Stimulated activated naive B cell treated with anti-CD40 and anti-IgM and Interleukin-4, amounts not matched to agents 10 μg/mL and 1 μg/mL and 100 μg/mL, for 72 hours (primary cell): ENCODE measurements around the gene HVCN1.

Experiments
- ATAC-seq, 2 donors: fragments of 150-1000 bp; cut with Tn5 transposase; replicated peaks; 2 replicates each; pipeline ENCODE4 v1.10.0; 2021; ENCODE audit warnings: moderate library complexity in 1 of 2
- DNase-seq: peaks from one replicate; pipeline ENCODE4 v3.0.0; 2021
- H3K27ac Mint-ChIP-seq: one replicate; pipeline ENCODE4 v1.8.0; 2022; ENCODE audit warnings: mild to moderate bottlenecking, mixed read lengths
- H3K27me3 Mint-ChIP-seq, 2 donors: one replicate each; pipeline ENCODE4 v1.8.0; 2022; ENCODE audit warnings: mixed read lengths in 2 of 2
- H3K36me3 Mint-ChIP-seq, 2 donors: one replicate each; pipeline ENCODE4 v1.8.0; 2022; ENCODE audit warnings: mixed read lengths in 2 of 2, mild to moderate bottlenecking in 1 of 2
- H3K4me1 Mint-ChIP-seq, 2 donors: one replicate each; pipeline ENCODE4 v1.8.0; 2022; ENCODE audit warnings: mixed read lengths in 2 of 2, mild to moderate bottlenecking in 1 of 2
- H3K4me3 Mint-ChIP-seq, 2 donors: one replicate each; pipeline ENCODE4 v1.8.0; 2022; ENCODE audit warnings: mild to moderate bottlenecking in 2 of 2, mixed read lengths in 2 of 2, moderate library complexity in 1 of 2
- H3K9me3 Mint-ChIP-seq, 2 donors: one replicate each; pipeline ENCODE4 v1.8.0; 2022; ENCODE audit warnings: mixed read lengths in 2 of 2, mild to moderate bottlenecking in 1 of 2

Gene HVCN1

DNA sequence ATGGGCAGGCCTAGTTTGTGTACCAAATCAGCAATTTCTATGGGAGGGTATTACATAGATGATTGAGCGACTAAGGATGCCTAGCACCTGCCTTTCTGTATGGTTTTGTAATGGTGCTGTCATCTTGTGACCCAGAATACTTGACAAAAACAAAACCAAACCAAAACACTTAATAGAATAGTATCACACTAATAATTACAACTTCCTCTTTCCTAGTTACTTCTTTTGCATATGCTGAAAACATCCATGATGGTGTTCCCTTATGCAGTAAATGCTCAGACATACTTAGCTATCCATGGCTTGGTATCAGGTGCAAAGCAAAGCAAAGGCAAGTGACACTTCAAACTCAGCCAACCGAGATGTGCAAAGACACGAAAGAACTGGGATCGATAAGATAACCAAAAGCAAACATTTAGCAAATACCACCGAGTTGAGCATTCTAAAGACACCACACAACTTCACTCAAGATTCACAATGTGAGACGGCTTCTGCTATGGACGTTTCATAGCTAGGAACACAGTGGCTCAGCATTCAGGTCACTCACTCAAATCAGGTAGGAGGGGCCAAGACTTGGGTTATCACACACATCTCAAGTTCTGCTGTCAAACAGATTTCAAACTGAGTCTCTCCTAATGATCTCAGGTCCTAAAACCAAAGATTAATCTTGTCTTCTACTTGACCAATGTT is 29.4 kb upstream of the HVCN1 start:
- ATAC-seq = peak; percentile 79 to 80
- H3K36me3 Mint-ChIP-seq = peaks cover 28 to 56% of the 10 kb centered on the region in 2 donors
- DNase-seq = no peak

DNA sequence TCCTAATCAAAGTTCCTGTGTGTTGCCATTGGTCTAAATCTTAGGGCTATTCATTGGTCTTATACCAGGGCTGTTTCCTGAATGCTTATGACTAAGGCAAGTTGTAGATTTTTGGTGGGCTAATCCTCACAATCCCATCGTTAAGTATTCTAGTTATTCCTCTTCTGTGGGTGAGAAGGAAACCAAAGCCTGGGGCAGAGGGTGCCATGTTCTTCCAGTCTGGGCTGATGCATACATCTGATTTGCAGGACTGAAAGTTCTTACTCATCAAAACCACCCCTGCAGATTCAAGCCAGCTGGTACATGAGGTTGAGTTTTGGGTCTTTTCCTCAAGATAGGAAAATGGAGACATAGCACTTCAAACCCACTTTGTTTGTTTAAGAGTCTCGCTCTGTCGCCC is 28.1 kb upstream of the HVCN1 start:
- Mint-ChIP-seq H3K36me3 (peaks cover 24 to 52% of the 10 kb centered on the region in 2 donors), H3K27ac (peak overlapping the region; percentile 80), H3K4me1 (peaks cover 17 to 24% of the 10 kb centered on the region in 2 donors), H3K9me3 (peaks cover 0 to 2% of the 10 kb centered on the region in 2 donors), H3K4me3 (no peak overlapping the region), H3K27me3 (no peaks in the 10 kb centered on the region)
- DNase-seq (no peak), ATAC-seq (no peak)

More for the DNA sequence above, 29.4 kb upstream of the HVCN1 start:
- Mint-ChIP-seq H3K9me3 (peaks cover 0 to 2% of the 10 kb centered on the region in 2 donors), H3K27ac (peak overlapping the region; percentile 80), H3K4me1 (peaks cover 17 to 24% of the 10 kb centered on the region in 2 donors), H3K4me3 (no peak overlapping the region), H3K27me3 (no peaks in the 10 kb centered on the region)

DNA sequence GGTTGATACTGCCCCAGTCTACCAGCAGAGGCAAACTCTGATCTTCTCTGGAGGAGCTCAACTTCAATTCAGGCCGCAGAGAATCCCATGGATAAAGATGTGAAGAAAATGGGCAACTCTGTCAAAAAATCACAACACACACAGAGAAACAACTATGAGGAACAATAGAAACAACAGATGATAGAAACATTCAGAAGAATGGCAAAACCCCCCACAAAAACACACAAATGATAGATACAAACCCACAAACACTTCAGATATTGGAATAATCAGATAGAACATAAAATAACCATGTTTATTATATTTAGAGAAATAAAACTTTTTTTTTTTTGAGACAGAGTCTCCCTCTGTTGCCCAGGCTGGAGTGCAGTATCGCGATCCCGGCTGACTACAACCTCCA is 20.0 kb upstream of the HVCN1 start:
- Mint-ChIP-seq H3K4me1 (peaks cover 0 to 9% of the 10 kb centered on the region in 2 donors), H3K27ac (no peak overlapping the region), H3K9me3 (no peaks in the 10 kb centered on the region), H3K27me3 (no peaks in the 10 kb centered on the region), H3K36me3 (peaks cover 4 to 5% of the 10 kb centered on the region in 2 donors), H3K4me3 (no peak overlapping the region)
- DNase-seq (no peak), ATAC-seq (no peak)

DNA sequence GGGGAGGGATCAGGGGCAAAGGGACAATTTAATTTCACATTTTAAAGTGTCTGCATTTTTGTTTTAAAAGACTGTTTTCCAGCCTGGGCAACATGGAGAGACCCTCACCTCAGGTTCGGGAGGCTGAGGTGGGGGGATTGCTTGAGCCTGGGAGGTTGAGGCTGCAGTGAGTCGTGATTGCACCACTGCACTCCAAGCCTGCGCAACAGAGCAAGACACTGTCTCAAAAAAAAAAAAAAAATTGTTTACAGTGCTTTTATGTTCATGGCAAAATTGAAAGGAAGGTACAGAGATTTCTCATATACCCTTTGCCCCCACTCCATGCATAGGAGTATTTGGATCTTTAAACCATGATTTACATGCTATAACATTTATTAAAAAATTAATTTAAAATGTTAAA is 16.4 kb upstream of the HVCN1 start:
- Mint-ChIP-seq H3K9me3 (no peaks in the 10 kb centered on the region), H3K4me1 (peaks cover 4 to 14% of the 10 kb centered on the region in 2 donors), H3K27me3 (no peaks in the 10 kb centered on the region), H3K27ac (peak overlapping the region; percentile 9), H3K36me3 (peaks cover 4 to 5% of the 10 kb centered on the region in 2 donors), H3K4me3 (no peak overlapping the region)
- no peak for DNase-seq
- no peak for ATAC-seq

DNA sequence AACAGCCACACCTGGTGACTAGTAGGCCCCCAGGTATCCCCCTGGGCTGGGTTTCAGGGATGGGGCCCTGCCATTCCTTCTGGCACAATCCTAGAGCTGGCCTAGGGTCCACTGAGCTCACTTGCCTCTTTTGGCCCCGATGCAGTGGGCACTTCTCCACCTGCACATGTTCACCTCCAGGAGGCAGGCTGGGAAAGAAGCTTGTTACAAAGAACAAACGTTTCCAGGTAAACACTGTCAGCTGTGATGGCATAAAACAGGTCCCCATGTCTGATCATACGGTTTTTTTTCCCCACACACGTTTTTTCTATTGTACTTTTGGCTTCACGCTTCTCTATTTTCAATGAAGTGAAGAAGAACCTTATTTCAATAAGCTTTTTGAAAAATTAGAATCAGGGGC is 15.8 kb upstream of the HVCN1 start:
- Mint-ChIP-seq H3K36me3 (peaks cover 4 to 5% of the 10 kb centered on the region in 2 donors), H3K27me3 (no peaks in the 10 kb centered on the region), H3K4me1 (peaks cover 5 to 19% of the 10 kb centered on the region in 2 donors), H3K4me3 (no peak overlapping the region), H3K27ac (peak overlapping the region; percentile 9), H3K9me3 (no peaks in the 10 kb centered on the region)
- ATAC-seq (peak; percentile 33 to 41), DNase-seq (no peak)

DNA sequence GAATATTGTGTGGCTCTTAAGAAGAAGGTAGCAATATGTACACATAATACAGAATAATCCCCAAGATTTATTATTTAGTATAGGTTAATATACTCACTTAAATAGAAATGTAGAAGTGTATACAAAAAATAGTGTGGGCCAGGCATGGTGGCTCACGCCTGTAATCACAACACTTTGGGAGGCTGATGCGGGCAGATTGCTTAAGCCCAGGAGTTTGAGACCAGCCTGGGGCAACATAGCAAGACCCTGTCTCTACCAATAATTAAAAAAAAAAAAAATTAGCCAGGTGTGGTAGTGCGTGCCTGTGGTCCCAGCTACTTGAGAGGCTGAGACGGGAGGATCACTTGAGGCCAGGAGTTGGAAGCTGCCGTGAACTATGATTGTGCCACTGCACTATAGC is 15.3 kb upstream of the HVCN1 start:
- ATAC-seq = no peak
- Mint-ChIP-seq H3K4me1 (peaks cover 5 to 19% of the 10 kb centered on the region in 2 donors), H3K36me3 (peaks cover 4 to 5% of the 10 kb centered on the region in 2 donors), H3K4me3 (no peak overlapping the region), H3K27ac (no peak overlapping the region), H3K9me3 (no peaks in the 10 kb centered on the region), H3K27me3 (no peaks in the 10 kb centered on the region)
- no peak for DNase-seq

DNA sequence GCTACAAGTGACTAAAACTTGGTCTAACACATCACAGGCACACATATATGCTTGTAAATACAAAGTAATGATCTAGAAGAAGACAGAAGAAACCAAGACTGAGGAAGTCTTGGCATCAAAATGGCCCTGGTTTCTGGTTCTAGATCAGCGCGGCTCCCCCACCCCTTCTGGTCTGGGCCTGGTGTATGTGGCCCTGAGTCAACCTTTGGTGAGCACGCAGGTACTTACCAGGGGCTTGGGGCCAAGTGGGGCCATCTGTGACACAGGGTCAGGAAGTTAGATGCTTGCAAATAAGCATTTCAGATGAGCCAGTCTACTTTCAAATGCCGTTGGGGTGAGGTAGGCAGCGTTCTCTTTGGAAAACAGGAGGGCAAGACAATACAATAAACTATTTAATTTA is 13.2 kb upstream of the HVCN1 start:
- Mint-ChIP-seq H3K4me1 (peaks cover 15 to 36% of the 10 kb centered on the region in 2 donors), H3K9me3 (no peaks in the 10 kb centered on the region), H3K27ac (no peak overlapping the region), H3K4me3 (no peak overlapping the region), H3K27me3 (no peaks in the 10 kb centered on the region), H3K36me3 (no peaks in the 10 kb centered on the region)
- DNase-seq (no peak), ATAC-seq (no peak)

DNA sequence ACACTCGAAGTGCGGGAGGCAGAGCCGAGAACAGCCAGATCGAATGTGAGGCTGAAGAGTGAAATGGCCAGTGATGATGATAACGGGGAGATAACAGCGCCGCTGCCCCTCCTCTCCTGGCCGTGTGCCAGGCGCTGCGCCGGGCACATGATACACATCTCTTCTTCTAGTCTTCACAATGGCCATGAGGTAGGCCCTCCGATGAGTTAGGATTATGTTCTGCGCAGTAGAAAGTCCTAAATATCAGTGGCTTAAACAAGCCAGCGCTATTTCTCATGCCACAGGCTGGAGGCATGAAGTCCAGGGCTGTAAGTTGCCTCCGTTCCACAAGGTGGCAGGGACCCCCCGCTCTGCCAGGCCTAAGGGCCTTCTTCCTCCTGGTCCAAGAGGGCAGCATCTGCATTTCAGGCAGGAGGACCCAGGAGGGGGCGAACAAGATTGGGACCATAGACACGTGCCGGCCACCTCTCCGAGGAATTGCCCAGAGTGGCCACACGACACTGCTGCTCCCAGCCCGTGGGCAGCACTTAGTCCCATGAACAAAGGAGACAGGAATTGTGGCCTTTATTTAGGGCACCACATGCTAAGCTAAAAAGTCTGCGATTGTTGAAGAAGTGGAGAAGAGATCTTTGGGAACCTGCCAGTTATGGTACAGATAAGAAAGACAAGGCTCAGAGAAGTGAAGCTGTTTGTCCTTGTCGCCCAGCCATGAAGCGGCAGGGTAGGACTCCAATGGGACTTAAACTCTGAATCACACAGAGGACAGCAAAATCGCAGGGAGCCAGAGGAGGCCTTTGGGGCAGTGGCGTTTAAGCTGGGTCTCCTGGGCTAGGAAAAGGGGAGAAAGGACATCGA is 10.9 kb upstream of the HVCN1 start:
- H3K9me3 Mint-ChIP-seq = no peaks in the 10 kb centered on the region
- DNase-seq (no peak), ATAC-seq (no peak)
- H3K4me1 Mint-ChIP-seq = peaks cover 28 to 48% of the 10 kb centered on the region in 2 donors
- H3K36me3 Mint-ChIP-seq = peaks cover 4 to 5% of the 10 kb centered on the region in 2 donors
- H3K27ac Mint-ChIP-seq = no peak overlapping the region
- no peaks in the 10 kb centered on the region for H3K27me3 Mint-ChIP-seq
- no peak overlapping the region for H3K4me3 Mint-ChIP-seq

DNA sequence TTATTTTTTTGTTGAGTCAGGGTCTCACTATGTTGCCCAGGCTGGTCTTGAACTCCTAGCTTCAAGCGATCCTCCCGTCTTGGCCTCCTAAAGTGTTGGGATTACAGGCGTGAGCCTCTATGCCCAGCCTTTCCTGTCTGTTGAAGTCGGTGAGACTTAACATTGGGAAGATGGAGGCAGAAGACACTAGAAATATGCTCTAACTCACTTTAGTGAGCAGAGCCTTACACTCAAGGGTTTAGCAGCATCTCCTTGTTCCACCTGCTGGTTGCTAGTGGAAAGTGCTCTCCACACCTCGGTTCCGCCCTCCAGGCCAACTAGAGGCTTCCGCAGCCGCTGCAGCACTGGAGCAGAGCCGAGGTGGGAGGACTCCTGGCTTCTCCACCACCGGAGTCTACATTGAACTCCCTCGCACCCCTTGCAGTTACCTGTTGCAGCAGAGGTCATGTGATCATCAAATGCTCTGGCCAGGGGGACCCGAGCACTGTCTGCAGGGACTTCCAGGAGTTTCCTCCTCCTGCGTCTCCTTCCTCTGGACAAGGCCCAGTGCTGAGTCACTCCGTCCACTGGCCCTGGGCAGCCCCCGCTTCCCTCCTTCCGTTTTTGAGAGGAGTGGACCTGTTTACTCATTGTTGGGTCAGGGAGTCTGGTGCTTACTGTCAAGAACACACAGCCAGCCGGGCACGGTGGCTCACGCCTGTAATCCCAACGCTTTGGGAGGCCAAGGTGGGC is 9.4 kb upstream of the HVCN1 start:
- Mint-ChIP-seq H3K9me3 (no peaks in the 10 kb centered on the region), H3K36me3 (peaks cover 5 to 6% of the 10 kb centered on the region in 2 donors), H3K4me3 (peak overlapping the region; percentile 61 to 63), H3K4me1 (peaks cover 41 to 61% of the 10 kb centered on the region in 2 donors), H3K27ac (peak overlapping the region; percentile 97), H3K27me3 (no peaks in the 10 kb centered on the region)
- DNase-seq = peak; percentile 79
- ATAC-seq = peak; percentile 98

DNA sequence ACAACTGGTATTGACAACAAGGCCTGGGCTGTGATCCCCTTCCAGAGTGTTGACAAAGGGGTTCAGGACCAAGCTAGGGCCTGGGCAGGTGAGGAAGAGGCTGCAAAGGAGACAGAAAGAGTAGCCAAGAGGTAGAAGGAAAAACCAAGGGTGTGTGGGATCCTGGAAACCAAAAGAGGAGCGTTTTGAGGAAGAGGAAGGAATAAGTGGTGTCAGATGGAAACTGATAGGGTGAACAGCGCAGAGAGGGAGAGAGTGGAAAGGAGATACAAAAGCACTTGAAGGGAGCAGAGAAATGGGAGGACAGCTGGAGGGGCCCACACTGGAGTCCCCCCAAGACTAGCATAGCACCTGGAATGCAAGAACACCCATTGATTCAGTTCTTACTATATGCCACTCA is 8.3 kb upstream of the HVCN1 start:
- no peak for DNase-seq
- Mint-ChIP-seq H3K36me3 (peaks cover 5 to 6% of the 10 kb centered on the region in 2 donors), H3K4me3 (peak overlapping the region in 1 of 2 donors; percentile 3), H3K27ac (peak overlapping the region; percentile 47), H3K27me3 (no peaks in the 10 kb centered on the region), H3K9me3 (no peaks in the 10 kb centered on the region), H3K4me1 (peaks cover 44 to 67% of the 10 kb centered on the region in 2 donors)
- no peak for ATAC-seq

DNA sequence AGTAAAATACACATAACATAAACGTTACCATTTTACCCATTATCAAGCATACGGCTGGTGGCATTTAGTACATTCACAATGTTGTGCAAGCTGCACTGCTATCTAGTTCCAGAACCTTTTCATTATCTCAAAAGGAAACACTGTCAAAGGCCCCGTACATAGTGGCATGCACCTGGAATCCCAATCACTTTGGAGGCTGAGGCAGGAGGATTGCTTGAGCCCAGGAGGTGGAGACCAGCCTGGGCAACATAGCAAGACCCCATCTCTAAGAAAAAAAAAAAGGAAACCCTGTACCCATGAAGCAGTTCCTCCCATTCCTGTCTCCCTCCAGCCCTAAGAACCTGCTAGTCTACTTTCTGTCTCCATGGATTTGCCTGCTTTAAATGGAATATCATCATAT is 7.4 kb upstream of the HVCN1 start:
- no peaks in the 10 kb centered on the region for H3K27me3 Mint-ChIP-seq
- no peak for DNase-seq
- peaks cover 6 to 10% of the 10 kb centered on the region in 2 donors for H3K36me3 Mint-ChIP-seq
- peak overlapping the region; percentile 47 for H3K27ac Mint-ChIP-seq
- no peak overlapping the region for H3K4me3 Mint-ChIP-seq
- peaks cover 53 to 77% of the 10 kb centered on the region in 2 donors for H3K4me1 Mint-ChIP-seq
- H3K9me3 Mint-ChIP-seq = no peaks in the 10 kb centered on the region
- no peak for ATAC-seq

DNA sequence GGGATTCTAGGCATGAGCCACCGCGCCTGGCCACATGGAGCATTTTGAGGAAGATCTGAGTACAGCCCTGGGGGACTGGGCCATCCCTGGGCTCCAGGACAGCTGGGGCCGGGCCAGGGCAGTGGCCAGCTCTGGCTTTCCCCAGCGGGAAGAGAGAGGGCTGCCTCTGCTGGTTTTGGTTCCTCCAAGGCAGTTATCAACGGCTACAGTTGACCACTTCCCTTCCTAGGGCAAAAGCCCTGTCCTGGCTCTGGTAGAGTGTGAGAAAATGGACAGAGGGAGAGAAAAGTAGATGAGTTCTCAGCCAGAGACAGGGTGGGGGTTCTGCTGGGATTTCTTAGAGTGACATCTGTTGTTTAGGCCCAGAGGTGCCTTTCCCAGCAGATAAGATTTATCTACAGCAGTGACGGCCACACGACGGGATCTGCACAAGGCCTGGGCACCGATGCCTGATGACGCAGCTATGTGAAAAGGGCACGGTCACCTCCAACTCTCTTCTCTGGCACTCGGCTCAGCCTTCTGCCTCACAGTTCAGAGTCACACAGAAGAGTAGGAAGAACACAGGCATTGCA is 5.5 kb upstream of the HVCN1 start:
- ATAC-seq (no peak), DNase-seq (no peak)
- H3K36me3 Mint-ChIP-seq = peaks cover 9 to 16% of the 10 kb centered on the region in 2 donors
- H3K9me3 Mint-ChIP-seq = no peaks in the 10 kb centered on the region
- peaks cover 58 to 86% of the 10 kb centered on the region in 2 donors for H3K4me1 Mint-ChIP-seq
- peak overlapping the region in 1 of 2 donors; percentile 32 for H3K4me3 Mint-ChIP-seq
- peak overlapping the region; percentile 63 for H3K27ac Mint-ChIP-seq
- H3K27me3 Mint-ChIP-seq = no peaks in the 10 kb centered on the region

DNA sequence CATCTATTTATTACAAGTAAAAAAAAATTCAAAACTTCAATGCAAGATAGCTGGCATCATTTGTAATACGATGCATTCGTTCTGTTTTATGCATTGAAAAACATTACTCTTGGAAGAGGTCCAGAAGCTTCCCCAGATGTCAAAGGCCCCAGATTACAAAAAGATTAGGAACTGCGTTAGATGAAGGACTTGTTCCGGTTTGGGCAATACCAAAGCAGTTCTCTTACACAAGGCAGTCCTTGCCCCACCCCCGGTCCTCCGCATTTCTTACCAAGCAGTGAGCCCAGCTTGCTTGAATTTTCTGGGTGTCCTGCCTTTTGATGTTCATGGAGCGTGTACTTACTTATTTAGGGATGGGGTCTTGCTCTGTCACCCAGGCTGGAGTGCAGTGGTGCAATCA is 4.8 kb upstream of the HVCN1 start:
- Mint-ChIP-seq H3K36me3 (peaks cover 11 to 19% of the 10 kb centered on the region in 2 donors), H3K4me3 (peak overlapping the region in 1 of 2 donors; percentile 26), H3K4me1 (peaks cover 59 to 82% of the 10 kb centered on the region in 2 donors), H3K27me3 (no peaks in the 10 kb centered on the region), H3K27ac (peak overlapping the region; percentile 63), H3K9me3 (no peaks in the 10 kb centered on the region)
- ATAC-seq = no peak
- no peak for DNase-seq

DNA sequence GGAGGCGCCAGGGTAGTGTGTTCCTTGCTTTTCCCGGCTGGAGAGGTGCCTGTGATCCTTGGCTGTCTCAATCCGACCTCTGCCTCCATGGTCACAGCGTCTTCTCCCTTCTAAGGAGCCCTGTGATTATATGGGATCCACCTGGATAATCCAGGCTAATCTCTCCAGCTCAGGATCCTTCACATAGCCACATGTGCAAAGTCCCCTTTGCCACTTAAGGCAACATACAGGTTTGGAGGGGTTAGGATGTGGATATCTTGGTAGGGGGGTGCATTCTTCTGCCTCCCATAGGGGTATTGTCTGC is 1.2 kb upstream of the HVCN1 start:
- H3K36me3 Mint-ChIP-seq = peaks cover 40 to 50% of the 10 kb centered on the region in 2 donors
- peak overlapping the region; percentile 99 for H3K27ac Mint-ChIP-seq
- DNase-seq (no peak), ATAC-seq (no peak)
- H3K4me3 Mint-ChIP-seq = peak overlapping the region; percentile 95 to 100
- peaks cover 52 to 74% of the 10 kb centered on the region in 2 donors for H3K4me1 Mint-ChIP-seq
- no peaks in the 10 kb centered on the region for H3K27me3 Mint-ChIP-seq
- H3K9me3 Mint-ChIP-seq = no peaks in the 10 kb centered on the region
